Caco-2 (cell line): ENCODE measurements around the gene MMP8. TPM values are rescaled to one million over a fixed set of nuclear protein-coding genes. Genes with fewer than 3 reads are reported as not detected.

ENCODE experiments used
- BruUV-seq: library from RNA; stranded (reverse); fragments of 400-500 nt; replicated peaks from 2 replicates; lab custom pipeline; 2021; lab: Mats Ljungman, UMichigan
- CTCF ChIA-PET: fragments of 300-600 bp; sonication (Branson Sonifier 250); formaldehyde crosslinking; loops from one replicate; lab custom pipeline; 2022; ENCODE audit warnings: antibody characterized with exemption; lab: Charles Lee
- POLR2A ChIA-PET: fragments of 300-600 bp; sonication (Branson Sonifier 250); formaldehyde crosslinking; loops from one replicate; lab custom pipeline; 2022; ENCODE audit warnings: antibody characterized with exemption; lab: Charles Lee
- DNase-seq, 2 experiments: peaks; one replicate each; pipeline versions ENCODE4 v3.0.0 to v3.0.0-alpha.2; 2020 to 2022
- H3K27me3 ChIP-seq: replicated peaks from 2 replicates; pipeline ENCODE4 v1.6.0; 2011; ENCODE audit warnings: low read length; ENCODE audit not compliant: control insufficient read depth, insufficient read depth
- H3K36me3 ChIP-seq: 2 replicates; pipeline ENCODE4 v1.5.1; 2011; ENCODE audit warnings: low read length; ENCODE audit not compliant: control insufficient read depth, insufficient read depth
- H3K4me1 ChIP-seq: fragments of 250-450 bp; sonication (Bioruptor Pico); 2 replicates; pipeline ENCODE4 v1.5.1; 2020; ENCODE audit warnings: mild to moderate bottlenecking
- H3K4me3 ChIP-seq: 2 replicates; pipeline ENCODE4 v1.5.1; 2011; ENCODE audit warnings: low read depth, mild to moderate bottlenecking, control low read depth, low read length
- H3K9me3 ChIP-seq: fragments of 250-450 bp; sonication (Bioruptor Pico); 2 replicates; pipeline ENCODE4 v1.5.1; 2020; ENCODE audit warnings: mild to moderate bottlenecking, moderate library complexity
- H3K27ac Mint-ChIP-seq: one replicate; pipeline ENCODE4 v1.8.0; 2022; ENCODE audit warnings: mixed read lengths; ENCODE audit not compliant: unreplicated experiment
- H3K27me3 Mint-ChIP-seq: one replicate; pipeline ENCODE4 v1.8.0; 2022; ENCODE audit warnings: mixed read lengths; ENCODE audit not compliant: insufficient read depth, unreplicated experiment
- H3K36me3 Mint-ChIP-seq: one replicate; pipeline ENCODE4 v1.8.0; 2022; ENCODE audit warnings: mild to moderate bottlenecking, mixed read lengths; ENCODE audit not compliant: insufficient read depth, unreplicated experiment
- H3K4me1 Mint-ChIP-seq: one replicate; pipeline ENCODE4 v1.8.0; 2022; ENCODE audit warnings: low read depth, mixed read lengths; ENCODE audit not compliant: unreplicated experiment
- H3K4me3 Mint-ChIP-seq: one replicate; pipeline ENCODE4 v1.8.0; 2022; ENCODE audit warnings: mild to moderate bottlenecking, moderate library complexity, mixed read lengths; ENCODE audit not compliant: unreplicated experiment
- H3K9me3 Mint-ChIP-seq: one replicate; pipeline ENCODE4 v1.8.0; 2022; ENCODE audit warnings: mixed read lengths; ENCODE audit not compliant: unreplicated experiment
- intact Hi-C: fragments of 100-400 bp; cut with micrococcal nuclease; formaldehyde crosslinking; loops from one replicate; pipeline ENCODE4 v1.10.0; 2022; ENCODE audit not compliant: unreplicated experiment
- total RNA-seq: library from RNA; stranded (reverse); gene quantifications from 2 replicates; pipeline ENCODE4 v1.2.3, GENCODE V29; 2022
- TF ChIP-seq, protein P1 (sequence below), 2 experiments: fragments of 200-600 bp in 1 of 2; IDR thresholded peaks; 1 replicate in 1 of 2; 2 replicates in 1 of 2; pipeline versions ENCODE4 v1.5.1 to v1.8.0; 2011 to 2022; ENCODE audit warnings: antibody characterized with exemption in 1 of 2, control low read depth in 1 of 2, inconsistent platforms in 1 of 2, low read depth in 1 of 2, low read length in 1 of 2, mild to moderate bottlenecking in 1 of 2, moderate library complexity in 1 of 2; ENCODE audit not compliant: insufficient read depth in 1 of 2, severe bottlenecking in 1 of 2, unreplicated experiment in 1 of 2

MMP8 gene
- total RNA-seq, 1 experiment from 2014 or later = not detected

GRCh38 chr11:102662607-102663006 is 62.1 kb downstream of the MMP8 start:
- intact Hi-C loops = loop anchor here (10.0 kb wide), 1 partner anchor 128 kb away; the partner anchor contains the start of gene MMP7
- H3K9me3 ChIP-seq = 0 out of 2 replicates have a peak, but pooled peaks cover 3% of the 10 kb centered on the region
- ChIA-PET CTCF (no interaction called here), POLR2A (no interaction called here)
- Mint-ChIP-seq H3K9me3 (no peaks in the 10 kb centered on the region), H3K27ac (no peak overlapping the region), H3K36me3 (no peaks in the 10 kb centered on the region), H3K4me3 (no peak overlapping the region), H3K27me3 (peaks cover 5% of the 10 kb centered on the region), H3K4me1 (peaks cover 6% of the 10 kb centered on the region)
- H3K27me3 ChIP-seq = no peaks in the 10 kb centered on the region
- no peaks in the 10 kb centered on the region for H3K36me3 ChIP-seq
- H3K4me1 ChIP-seq = 0 out of 2 replicates have a peak, but pooled peaks cover 5% of the 10 kb centered on the region
- H3K4me3 ChIP-seq = no peak overlapping the region
- no peak for DNase-seq
- TF ChIP-seq, protein P1, sequence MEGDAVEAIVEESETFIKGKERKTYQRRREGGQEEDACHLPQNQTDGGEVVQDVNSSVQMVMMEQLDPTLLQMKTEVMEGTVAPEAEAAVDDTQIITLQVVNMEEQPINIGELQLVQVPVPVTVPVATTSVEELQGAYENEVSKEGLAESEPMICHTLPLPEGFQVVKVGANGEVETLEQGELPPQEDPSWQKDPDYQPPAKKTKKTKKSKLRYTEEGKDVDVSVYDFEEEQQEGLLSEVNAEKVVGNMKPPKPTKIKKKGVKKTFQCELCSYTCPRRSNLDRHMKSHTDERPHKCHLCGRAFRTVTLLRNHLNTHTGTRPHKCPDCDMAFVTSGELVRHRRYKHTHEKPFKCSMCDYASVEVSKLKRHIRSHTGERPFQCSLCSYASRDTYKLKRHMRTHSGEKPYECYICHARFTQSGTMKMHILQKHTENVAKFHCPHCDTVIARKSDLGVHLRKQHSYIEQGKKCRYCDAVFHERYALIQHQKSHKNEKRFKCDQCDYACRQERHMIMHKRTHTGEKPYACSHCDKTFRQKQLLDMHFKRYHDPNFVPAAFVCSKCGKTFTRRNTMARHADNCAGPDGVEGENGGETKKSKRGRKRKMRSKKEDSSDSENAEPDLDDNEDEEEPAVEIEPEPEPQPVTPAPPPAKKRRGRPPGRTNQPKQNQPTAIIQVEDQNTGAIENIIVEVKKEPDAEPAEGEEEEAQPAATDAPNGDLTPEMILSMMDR (IDR thresholded peaks at IDR 0.05; ENCODE audit: insufficient read depth in 1 of 2, low read depth in 1 of 2, low read length in 1 of 2, severe bottlenecking in 1 of 2, unreplicated experiment in 1 of 2) = no peak
- BruUV-seq = no TSS peak

Other genes with a start within 250 kb of the MMP8 start
- gene MMP7, start 194.2 kb downstream of the MMP8 start, total RNA-seq = 1.0 TPM in 1 of 2 replicates, not detected in the other
- not detected in 2 replicates for gene MMP20, start 99.6 kb downstream of the MMP8 start, total RNA-seq
- not detected in 2 replicates for gene MMP27, start 19.2 kb downstream of the MMP8 start, total RNA-seq
- gene MMP10, start 55.7 kb upstream of the MMP8 start, total RNA-seq = 0.16 and 1.1 TPM in 2 replicates
- 15.7 and 37.6 TPM in 2 replicates for gene MMP1, start 73.2 kb upstream of the MMP8 start, total RNA-seq
- gene MMP3, start 118.7 kb upstream of the MMP8 start, total RNA-seq = 0.42 TPM in 1 of 2 replicates, not detected in the other
- gene MMP12, start 150.0 kb upstream of the MMP8 start, total RNA-seq = not detected in 2 replicates
- not detected in 2 replicates for gene MMP13, start 230.8 kb upstream of the MMP8 start, total RNA-seq